Hepatocyte (in vitro differentiated cells): ENCODE results near the gene CPVL. TPM values are rescaled to one million over a fixed set of nuclear protein-coding genes. Genes with fewer than 3 reads are reported as not detected.

Source experiments
- DNase-seq: peaks from one replicate; pipeline ENCODE4 v3.0.0-alpha.2; 2016; ENCODE audit warnings: low spot score
- H2AFZ ChIP-seq: fragments of 200-600 bp; sonication (generic); 2 replicates; pipeline ENCODE4 v1.6.0; 2016; ENCODE audit warnings: antibody characterized with exemption, mild to moderate bottlenecking
- H3K27ac ChIP-seq: fragments of 200-600 bp; sonication (generic); 2 replicates; pipeline ENCODE4 v1.5.1; 2016; ENCODE audit warnings: mild to moderate bottlenecking
- H3K27me3 ChIP-seq: fragments of 200-600 bp; sonication (generic); 2 replicates; pipeline ENCODE4 v1.6.1; 2016
- H3K36me3 ChIP-seq: fragments of 200-600 bp; sonication (generic); replicated peaks from 2 replicates; pipeline ENCODE4 v1.5.1; 2016; ENCODE audit warnings: low read depth; ENCODE audit not compliant: insufficient read depth
- H3K4me1 ChIP-seq: fragments of 200-600 bp; sonication (generic); 2 replicates; pipeline ENCODE4 v1.5.1; 2016; ENCODE audit warnings: mild to moderate bottlenecking, moderate library complexity; ENCODE audit not compliant: insufficient read depth
- H3K4me2 ChIP-seq: fragments of 200-600 bp; sonication (generic); 2 replicates; pipeline ENCODE4 v1.6.0; 2016
- H3K4me3 ChIP-seq: fragments of 200-600 bp; sonication (generic); 2 replicates; pipeline ENCODE4 v1.5.1; 2016; ENCODE audit warnings: mild to moderate bottlenecking
- H3K79me2 ChIP-seq: fragments of 200-600 bp; sonication (generic); 2 replicates; pipeline ENCODE4 v1.6.0; 2017; ENCODE audit warnings: mild to moderate bottlenecking
- H3K9me2 ChIP-seq: fragments of 200-600 bp; sonication (generic); replicated peaks from 2 replicates; pipeline ENCODE4 v1.6.0; 2017; ENCODE audit warnings: mild to moderate bottlenecking; ENCODE audit not compliant: insufficient read depth
- H3K9me3 ChIP-seq: fragments of 200-600 bp; sonication (generic); 2 replicates; pipeline ENCODE4 v1.5.1; 2016; ENCODE audit warnings: low read depth, mild to moderate bottlenecking
- H4K20me1 ChIP-seq: fragments of 200-600 bp; sonication (generic); 2 replicates; pipeline ENCODE4 v1.6.0; 2016; ENCODE audit warnings: mild to moderate bottlenecking; ENCODE audit not compliant: insufficient read depth, poor library complexity, severe bottlenecking
- EZH2 ChIP-seq: fragments of 200-600 bp; sonication (generic); IDR thresholded peaks from 2 replicates; pipeline ENCODE4 v1.6.1; 2016; ENCODE audit warnings: antibody characterized with exemption, mild to moderate bottlenecking, borderline replicate concordance
- EZH2phosphoT487 ChIP-seq: fragments of 200-600 bp; sonication (generic); IDR thresholded peaks from one replicate; pipeline ENCODE4 v1.6.1; 2018; ENCODE audit warnings: antibody characterized with exemption, mild to moderate bottlenecking, low read depth, moderate library complexity; ENCODE audit not compliant: unreplicated experiment, severe bottlenecking
- WGBS: methylation state at CpG from one replicate; pipeline ENCODE4 v1.1.6; 2016; ENCODE audit warnings: low lambda C conversion rate; ENCODE audit errors: missing lambda C conversion rate; 5-methylcytosine and 5-hydroxymethylcytosine counted together
- polyA plus RNA-seq: library from polyadenylated mRNA; unstranded; fragments of >200 nt; fragmentation: Nextera tagmentation; extraction: Ambion mirVana; gene quantifications from 2 replicates; pipeline ENCODE4 v1.2.1, GENCODE V29; 2016
- total RNA-seq: library from RNA; depleted of rRNA; stranded (reverse); fragments of >200 nt; gene quantifications from 2 replicates; pipeline ENCODE4 v1.2.3, GENCODE V29; 2014
- TF ChIP-seq, protein P1 (sequence below): fragments of 200-600 bp; sonication (generic); IDR thresholded peaks from 2 replicates; pipeline ENCODE4 v1.5.1; 2016; ENCODE audit warnings: antibody characterized with exemption, mild to moderate bottlenecking; ENCODE audit not compliant: poor library complexity

Gene CPVL
- total and polyA plus RNA-seq, 2 experiments from 2014 or later = 26.2 to 36.3 TPM

DNA sequence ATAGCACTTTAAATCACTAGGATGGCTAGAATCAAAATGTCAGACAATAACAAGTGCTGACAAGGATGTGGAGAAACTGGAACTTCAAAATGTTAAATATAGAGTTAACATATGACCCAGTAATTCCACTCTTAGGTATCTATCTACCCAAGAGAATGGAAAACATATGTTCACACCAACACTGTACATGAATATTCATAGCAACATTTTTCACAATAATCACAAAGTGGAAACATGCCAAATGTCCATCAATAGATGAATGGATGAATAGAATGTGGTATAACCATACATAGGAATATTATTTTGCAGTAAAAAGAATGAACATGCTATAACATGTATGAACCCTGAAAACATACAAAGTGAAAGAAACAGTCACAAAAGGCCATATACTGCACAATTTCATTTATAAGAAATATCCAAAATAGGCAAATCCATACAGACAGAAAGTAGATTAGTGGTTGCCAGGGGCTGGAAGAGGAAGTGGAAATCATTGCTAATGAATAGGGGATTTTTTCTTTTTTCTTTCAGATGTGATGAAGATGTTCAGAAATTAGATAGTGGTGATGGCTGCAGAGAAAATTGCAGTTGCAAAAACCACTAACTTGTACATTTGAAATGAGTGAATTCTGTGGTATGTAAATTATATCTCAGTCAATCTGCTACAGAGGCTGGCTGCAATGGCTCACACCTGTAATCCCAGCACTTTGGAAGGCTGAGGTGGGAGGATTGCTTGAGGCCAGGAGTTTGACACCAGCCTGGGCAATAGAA lies 93.0 kb downstream of the CPVL start:
- Histone ChIP-seq H3K36me3 (no peaks in the 10 kb centered on the region), H3K4me3 (no peak overlapping the region), H3K79me2 (no peaks in the 10 kb centered on the region), H3K4me2 (no peak overlapping the region), H4K20me1 (no peaks in the 10 kb centered on the region), H3K4me1 (no peaks in the 10 kb centered on the region), H2AFZ (no peak overlapping the region), H3K27me3 (no peaks in the 10 kb centered on the region), H3K27ac (no peak overlapping the region), H3K9me2 (no peaks in the 10 kb centered on the region), H3K9me3 (no peaks in the 10 kb centered on the region)
- TF ChIP-seq, protein P1, sequence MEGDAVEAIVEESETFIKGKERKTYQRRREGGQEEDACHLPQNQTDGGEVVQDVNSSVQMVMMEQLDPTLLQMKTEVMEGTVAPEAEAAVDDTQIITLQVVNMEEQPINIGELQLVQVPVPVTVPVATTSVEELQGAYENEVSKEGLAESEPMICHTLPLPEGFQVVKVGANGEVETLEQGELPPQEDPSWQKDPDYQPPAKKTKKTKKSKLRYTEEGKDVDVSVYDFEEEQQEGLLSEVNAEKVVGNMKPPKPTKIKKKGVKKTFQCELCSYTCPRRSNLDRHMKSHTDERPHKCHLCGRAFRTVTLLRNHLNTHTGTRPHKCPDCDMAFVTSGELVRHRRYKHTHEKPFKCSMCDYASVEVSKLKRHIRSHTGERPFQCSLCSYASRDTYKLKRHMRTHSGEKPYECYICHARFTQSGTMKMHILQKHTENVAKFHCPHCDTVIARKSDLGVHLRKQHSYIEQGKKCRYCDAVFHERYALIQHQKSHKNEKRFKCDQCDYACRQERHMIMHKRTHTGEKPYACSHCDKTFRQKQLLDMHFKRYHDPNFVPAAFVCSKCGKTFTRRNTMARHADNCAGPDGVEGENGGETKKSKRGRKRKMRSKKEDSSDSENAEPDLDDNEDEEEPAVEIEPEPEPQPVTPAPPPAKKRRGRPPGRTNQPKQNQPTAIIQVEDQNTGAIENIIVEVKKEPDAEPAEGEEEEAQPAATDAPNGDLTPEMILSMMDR = no peak
- TF ChIP-seq EZH2phosphoT487 (no peak), EZH2 (no peak)
- no peak for DNase-seq

DNA sequence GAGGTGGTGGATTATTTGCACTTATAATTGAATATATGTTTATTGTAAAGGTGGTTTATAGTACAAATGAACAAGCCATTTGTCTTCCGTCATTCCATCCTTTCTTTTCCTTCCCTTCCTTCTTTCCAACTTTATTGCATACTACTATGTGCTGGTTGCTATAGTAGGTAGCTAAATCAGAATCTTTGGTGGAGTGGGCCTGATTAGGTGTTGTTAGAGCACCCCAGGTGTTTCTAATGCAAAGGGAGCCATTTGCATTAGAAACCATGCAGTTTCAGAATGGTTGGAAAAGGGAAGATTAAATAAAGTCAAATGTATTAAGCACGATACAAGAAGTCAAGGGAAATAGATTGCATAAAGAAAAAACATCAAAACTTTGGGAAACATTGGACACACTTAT lies 99.4 kb downstream of the CPVL start:
- Histone ChIP-seq H3K9me3 (no peaks in the 10 kb centered on the region), H4K20me1 (no peaks in the 10 kb centered on the region), H3K36me3 (no peaks in the 10 kb centered on the region), H3K9me2 (no peaks in the 10 kb centered on the region), H3K4me1 (no peaks in the 10 kb centered on the region), H2AFZ (no peak overlapping the region), H3K27me3 (no peaks in the 10 kb centered on the region), H3K4me3 (no peak overlapping the region), H3K27ac (no peak overlapping the region), H3K79me2 (no peaks in the 10 kb centered on the region), H3K4me2 (no peak overlapping the region)
- no peak for DNase-seq
- WGBS = 95% methylated on average over 2 of the region's 2 CpGs
- no peak for TF ChIP-seq EZH2
- TF ChIP-seq, protein P1 = no peak
- no peak for TF ChIP-seq EZH2phosphoT487

DNA sequence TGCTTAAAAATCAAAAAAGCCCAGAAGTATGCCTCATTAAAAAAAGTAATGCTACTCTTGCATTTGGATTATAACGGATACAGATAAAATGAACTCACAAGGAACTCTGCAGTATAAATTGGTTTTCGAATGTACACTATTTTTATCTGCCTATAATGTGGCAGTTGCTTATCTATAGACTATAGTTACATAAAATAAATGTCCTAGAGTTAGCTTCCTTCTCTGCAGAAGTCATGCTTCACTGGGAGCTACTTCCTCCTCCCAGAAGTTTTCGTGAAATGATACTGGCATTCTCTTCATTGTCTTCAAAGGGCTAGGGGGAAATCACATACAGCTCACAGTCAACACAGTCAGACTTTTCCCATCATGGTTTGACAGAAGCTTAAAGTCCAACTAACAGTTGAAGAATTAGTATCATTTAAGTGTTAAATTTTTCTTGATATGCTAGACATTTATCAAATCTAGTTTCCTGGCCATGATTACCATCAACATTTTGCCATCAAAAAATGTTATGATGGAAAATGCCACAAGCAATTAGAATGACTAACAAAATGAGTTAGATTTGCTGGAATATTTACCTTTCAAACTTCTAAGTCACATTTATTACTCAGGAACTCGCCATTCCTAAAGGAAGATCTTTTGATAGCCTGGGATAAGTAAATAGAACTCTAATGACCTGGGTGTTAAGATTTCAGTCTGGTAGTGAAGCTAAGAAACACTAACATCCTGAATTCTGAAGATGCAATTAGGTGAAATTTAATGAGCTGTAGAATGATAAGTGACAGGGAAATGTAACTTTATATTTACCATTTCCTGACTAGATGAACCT lies 100.9 kb downstream of the CPVL start:
- DNase-seq = no peak
- no peak for TF ChIP-seq EZH2
- TF ChIP-seq EZH2phosphoT487 = no peak
- TF ChIP-seq, protein P1 = no peak
- H3K4me3 ChIP-seq = no peak overlapping the region
- no peaks in the 10 kb centered on the region for H3K9me2 ChIP-seq
- no peak overlapping the region for H2AFZ ChIP-seq
- 60% methylated on average over 4 of the region's 4 CpGs for WGBS
- H3K79me2 ChIP-seq = no peaks in the 10 kb centered on the region
- H4K20me1 ChIP-seq = no peaks in the 10 kb centered on the region
- H3K4me1 ChIP-seq = no peaks in the 10 kb centered on the region
- H3K36me3 ChIP-seq = no peaks in the 10 kb centered on the region
- H3K4me2 ChIP-seq = no peak overlapping the region
- H3K27ac ChIP-seq = no peak overlapping the region
- no peaks in the 10 kb centered on the region for H3K9me3 ChIP-seq
- H3K27me3 ChIP-seq = no peaks in the 10 kb centered on the region
